Sigmoid colon (tissue), 4 donors: Measurements from ENCODE around the gene C9orf153.

ENCODE experiments used
- EP300 ChIP-seq, 4 donors: sonication (generic); formaldehyde crosslinking; IDR thresholded peaks; one replicate each; pipeline ENCODE4 v1.6.1; 2017; ENCODE audit warnings: antibody characterized with exemption in 4 of 4
- POLR2A ChIP-seq, 2 donors: fragments of 450-650 bp; IDR thresholded peaks; one replicate each; pipeline ENCODE4 v1.6.1; 2016; ENCODE audit warnings: antibody characterized with exemption in 2 of 2, mild to moderate bottlenecking in 2 of 2, moderate library complexity in 2 of 2
- POLR2AphosphoS5 ChIP-seq, 4 donors: sonication (generic); formaldehyde crosslinking; IDR thresholded peaks; one replicate each; pipeline ENCODE4 v1.6.1; 2017; ENCODE audit warnings: antibody characterized with exemption in 4 of 4
- TF ChIP-seq, protein P1 (sequence below), 4 experiments: fragments of 450-650 bp in 3 of 4; fragments of 200-600 bp in 1 of 4; IDR thresholded peaks; one replicate each; pipeline ENCODE4 v1.5.1; 2016 to 2019; ENCODE audit warnings: antibody characterized with exemption in 4 of 4, mild to moderate bottlenecking in 3 of 4, moderate library complexity in 2 of 4

DNA sequence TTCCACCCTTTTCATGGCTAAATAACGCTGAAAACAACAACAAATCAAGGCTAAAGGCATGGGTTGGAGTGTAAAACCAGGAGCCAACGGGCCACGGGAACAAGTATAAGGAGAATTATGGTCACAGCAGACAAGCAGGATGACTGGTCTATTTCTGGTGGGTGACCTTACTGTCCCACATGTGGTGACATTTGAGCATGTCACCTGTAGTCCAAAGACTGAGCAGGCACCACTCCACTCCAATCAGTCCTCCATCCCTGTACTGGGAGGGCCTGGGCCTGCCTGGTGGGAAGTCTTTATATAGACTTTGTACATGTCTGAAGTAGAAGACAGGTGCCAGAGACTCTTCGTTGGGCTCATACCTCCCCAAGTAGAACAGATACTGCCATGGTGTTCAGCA is 36.8 kb downstream of the C9orf153 start:
- no peak for TF ChIP-seq EP300 (IDR thresholded peaks at IDR 0.05)
- TF ChIP-seq, protein P1, sequence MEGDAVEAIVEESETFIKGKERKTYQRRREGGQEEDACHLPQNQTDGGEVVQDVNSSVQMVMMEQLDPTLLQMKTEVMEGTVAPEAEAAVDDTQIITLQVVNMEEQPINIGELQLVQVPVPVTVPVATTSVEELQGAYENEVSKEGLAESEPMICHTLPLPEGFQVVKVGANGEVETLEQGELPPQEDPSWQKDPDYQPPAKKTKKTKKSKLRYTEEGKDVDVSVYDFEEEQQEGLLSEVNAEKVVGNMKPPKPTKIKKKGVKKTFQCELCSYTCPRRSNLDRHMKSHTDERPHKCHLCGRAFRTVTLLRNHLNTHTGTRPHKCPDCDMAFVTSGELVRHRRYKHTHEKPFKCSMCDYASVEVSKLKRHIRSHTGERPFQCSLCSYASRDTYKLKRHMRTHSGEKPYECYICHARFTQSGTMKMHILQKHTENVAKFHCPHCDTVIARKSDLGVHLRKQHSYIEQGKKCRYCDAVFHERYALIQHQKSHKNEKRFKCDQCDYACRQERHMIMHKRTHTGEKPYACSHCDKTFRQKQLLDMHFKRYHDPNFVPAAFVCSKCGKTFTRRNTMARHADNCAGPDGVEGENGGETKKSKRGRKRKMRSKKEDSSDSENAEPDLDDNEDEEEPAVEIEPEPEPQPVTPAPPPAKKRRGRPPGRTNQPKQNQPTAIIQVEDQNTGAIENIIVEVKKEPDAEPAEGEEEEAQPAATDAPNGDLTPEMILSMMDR (IDR thresholded peaks at IDR 0.05), result no peak
- TF ChIP-seq POLR2A (IDR thresholded peaks at IDR 0.05), result no peak
- TF ChIP-seq POLR2AphosphoS5 (IDR thresholded peaks at IDR 0.05), result no peak
